HG03571 (cell line): ENCODE results near the gene HOXA7.

Experiments used
- ATAC-seq: cut with Tn5 transposase; IDR thresholded peaks from one replicate; pipeline ENCODE4 v1.9.1; 2021; ENCODE audit not compliant: unreplicated experiment

Gene HOXA7

DNA sequence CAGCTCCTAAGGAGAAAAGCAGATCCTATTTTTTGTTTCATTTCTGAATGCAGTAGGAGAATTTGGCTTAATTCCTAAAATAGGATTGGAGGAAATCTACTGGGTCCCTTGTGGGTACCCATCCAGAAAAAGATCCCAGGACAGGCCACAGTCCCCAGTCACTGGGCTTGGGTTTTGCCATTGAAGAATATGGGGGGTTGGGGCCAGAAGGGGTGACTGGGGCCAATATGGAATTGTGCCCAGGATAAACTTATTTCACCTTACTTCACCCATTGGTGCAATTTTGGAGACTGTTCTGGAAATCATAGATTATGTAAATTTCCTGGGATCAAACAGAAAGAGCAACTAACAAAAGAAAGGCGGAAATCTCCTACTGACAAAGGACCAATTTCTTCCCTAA lies 18.0 kb downstream of the HOXA7 start:
- ATAC-seq = no peak

DNA sequence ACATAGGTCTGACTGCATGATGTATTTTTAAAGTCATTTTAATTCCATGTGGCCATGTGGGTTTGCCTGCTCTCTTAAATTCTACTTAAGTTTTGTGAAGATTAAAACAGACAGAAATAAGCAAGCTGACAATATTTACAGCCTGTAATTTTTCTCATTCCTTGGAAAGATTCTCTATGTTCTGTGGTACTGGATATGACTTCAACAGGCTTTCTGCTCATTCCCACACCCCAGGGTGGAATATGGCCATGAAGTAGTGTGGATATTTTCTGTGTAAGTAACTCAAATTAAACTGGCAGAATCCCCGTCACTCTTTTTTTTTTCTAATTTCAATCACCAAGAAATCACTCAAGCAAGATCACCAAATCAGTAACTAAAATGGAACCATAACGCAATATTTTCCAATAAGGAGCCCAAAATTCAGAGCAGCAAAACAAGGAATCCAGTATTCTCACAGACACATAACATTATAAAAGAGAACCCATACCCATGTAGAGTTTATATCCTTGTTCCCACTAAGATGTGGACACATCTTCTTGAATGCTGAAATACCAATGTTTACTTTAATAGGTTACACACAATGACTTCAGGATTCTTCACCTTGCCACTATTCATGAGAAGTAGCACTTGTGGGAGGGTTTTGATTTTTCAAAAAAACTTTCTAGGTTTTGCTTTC lies 18.7 kb downstream of the HOXA7 start:
- ATAC-seq = no peak

DNA sequence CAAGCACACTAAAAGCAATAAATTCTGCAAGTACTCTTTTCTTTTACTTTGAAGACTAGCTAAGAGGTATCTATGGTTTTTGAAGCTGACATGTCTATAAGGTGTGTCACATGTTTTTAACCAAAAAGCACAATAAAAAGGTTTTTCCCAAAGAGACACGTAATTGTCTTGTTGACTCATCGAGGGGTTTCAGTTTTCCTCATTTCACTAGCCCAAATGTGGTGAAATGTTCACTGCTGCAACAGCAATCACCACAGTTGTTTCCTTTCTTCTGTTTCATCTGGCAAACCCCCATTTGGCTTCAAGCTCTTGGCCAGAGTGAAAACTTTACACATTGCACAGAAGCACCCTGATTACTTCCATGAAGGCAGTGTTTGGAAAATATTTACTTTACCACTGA lies 22.1 kb downstream of the HOXA7 start:
- no peak for ATAC-seq

GRCh38 chr7:27133409-27134231 lies 22.9 kb downstream of the HOXA7 start:
- no peak for ATAC-seq

GRCh38 chr7:27132978-27133377 lies 23.5 kb downstream of the HOXA7 start:
- no peak for ATAC-seq

GRCh38 chr7:27132214-27132613 lies 24.3 kb downstream of the HOXA7 start:
- no peak for ATAC-seq

DNA sequence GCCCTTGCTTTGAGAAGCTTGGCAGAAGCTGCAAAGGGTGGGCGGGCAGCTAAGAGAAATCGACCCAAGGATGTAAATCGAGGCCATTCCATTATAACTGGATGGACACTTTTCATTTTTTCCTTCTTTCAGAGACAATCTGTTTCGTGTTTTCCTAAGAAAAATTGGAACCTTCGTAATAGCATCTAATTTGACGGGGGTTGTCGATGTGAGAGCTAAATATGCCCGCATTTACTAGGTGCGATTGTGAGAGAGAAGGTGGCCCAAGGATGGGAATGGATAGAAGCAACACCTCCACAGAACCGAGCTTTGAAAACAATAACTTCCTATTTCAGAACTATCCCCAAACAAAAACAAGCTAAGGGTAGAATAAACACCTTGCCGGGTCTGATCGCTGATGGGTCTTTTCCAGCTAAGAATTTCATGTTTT lies 25.1 kb downstream of the HOXA7 start:
- no peak for ATAC-seq

DNA sequence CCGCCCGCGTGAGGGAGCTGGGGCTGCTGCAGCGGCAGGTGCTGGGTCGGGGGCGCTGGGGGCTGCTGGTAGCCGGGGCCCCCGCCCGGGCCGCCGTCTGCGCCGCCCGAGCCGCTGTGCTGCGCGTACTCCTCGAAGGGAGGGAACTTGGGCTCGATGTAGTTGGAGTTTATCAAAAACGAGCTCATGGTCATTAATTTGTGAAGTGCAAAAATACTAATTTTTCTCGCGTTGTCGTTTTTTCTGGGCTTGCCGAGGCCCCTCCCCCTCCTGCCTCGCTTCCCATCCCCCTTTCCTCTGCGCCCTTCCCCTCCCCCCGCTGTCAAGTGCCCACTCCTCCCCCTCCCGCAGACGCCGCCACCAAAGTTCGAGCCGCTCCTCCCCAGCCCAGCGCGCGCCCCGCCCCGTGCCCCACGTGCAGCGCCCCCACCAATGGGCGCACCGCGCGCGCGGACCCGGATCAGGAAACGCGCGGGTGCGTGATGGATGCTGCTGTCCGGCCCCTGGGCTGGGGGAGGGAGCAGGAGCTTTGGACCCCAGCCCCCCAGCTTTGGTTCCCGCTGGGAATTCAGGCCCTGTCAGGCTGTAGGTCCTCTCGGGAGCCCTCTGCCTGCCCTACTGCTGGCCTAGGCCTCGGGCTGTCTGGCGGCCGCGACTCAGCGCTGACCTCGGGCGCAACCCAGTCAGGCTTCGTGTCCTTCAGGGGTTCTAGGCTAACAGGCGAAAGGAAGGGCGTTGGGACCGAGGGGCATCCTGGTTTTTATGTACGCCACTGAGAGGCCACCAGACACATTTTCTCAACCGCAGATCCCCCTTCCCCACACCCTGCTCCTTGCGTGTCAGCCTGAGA lies 25.7 kb downstream of the HOXA7 start, which contains the start of gene HOXA4:
HOXA4 (minus strand) TSS at position 218 of the 850 bp plus-strand sequence; CDS start at position 194, 24 bp downstream.
- no peak for ATAC-seq

DNA sequence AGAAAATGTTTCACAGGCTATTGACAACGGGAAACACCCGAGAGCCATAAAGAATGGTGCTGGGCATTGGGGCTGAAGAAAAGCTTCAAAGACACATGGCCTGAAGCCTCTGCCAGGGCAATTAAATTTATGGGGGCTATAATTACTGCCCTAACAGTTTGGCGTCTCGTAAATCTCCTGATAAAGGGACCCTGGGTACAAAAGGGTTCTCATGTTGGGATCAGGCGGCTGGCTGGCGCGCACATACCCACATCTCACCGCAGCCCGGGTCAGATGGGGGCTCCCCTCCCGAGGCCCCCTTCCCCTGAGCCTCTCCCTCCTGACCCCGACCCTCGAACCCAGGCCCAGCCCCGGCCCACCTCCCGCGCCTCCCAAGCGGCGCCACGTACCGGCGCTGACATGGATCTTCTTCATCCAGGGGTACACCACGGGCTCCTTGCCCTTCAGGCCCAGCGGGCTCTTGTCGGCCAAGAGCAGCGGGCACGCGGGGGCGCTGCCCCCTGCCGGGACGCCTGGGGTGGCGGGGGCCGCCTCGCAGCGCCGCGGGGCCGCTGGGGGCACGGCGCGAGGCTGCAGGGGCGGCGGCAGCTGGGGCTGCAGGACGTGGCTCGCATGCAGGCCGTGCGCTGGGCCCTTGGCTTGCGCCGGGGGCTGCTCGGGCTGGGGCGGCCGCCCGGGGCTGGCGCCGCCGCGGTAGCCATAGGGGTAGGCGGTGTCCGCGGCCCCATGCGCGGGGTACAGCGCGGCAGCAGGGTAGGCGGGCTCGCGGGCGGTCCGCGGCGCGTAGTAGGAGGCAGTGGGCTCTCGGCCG lies 26.5 kb downstream of the HOXA7 start:
- ATAC-seq = no peak

- no peak for ATAC-seq
Measured at GRCh38 chr7:27128776-27129728, 27.4 kb downstream of the HOXA7 start.

- ATAC-seq = no peak
Measured at GRCh38 chr7:27128034-27128433, 28.4 kb downstream of the HOXA7 start.

DNA sequence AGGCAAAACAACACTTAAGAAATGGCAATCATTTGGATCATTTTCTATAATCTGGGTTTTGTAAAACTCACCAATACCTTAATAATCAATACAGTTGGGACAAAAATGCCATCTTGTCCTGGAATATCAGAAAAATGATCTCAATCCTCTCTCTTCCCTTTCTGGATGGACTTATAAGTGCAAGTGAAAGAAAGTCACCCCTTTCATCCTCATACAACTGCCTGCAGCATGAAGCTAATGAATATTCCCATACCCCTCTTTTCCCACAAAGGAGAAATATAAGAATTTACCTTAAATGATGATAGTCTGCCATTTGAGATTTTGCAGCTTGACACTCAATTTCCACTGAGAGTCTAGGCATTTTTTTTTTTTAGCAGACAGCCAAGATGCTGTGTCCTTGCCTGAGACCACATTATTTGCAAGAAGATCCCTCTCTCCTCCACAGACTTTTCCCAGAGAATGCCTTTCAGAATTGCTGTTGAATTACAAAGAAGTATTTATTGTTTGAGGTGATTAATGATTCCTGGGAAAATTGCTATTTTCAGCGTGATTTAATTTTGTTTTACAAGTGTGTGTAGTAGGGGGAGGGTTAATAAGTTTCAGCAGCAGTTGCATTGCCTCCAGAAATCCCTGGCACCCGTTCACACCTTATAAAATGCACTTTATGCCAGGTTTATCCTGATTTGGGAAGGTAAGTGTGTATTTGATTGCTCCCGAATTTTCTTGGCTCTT lies 29.7 kb downstream of the HOXA7 start:
- ATAC-seq = no peak

- ATAC-seq = no peak
Measured at GRCh38 chr7:27125986-27126394, 30.5 kb downstream of the HOXA7 start.

DNA sequence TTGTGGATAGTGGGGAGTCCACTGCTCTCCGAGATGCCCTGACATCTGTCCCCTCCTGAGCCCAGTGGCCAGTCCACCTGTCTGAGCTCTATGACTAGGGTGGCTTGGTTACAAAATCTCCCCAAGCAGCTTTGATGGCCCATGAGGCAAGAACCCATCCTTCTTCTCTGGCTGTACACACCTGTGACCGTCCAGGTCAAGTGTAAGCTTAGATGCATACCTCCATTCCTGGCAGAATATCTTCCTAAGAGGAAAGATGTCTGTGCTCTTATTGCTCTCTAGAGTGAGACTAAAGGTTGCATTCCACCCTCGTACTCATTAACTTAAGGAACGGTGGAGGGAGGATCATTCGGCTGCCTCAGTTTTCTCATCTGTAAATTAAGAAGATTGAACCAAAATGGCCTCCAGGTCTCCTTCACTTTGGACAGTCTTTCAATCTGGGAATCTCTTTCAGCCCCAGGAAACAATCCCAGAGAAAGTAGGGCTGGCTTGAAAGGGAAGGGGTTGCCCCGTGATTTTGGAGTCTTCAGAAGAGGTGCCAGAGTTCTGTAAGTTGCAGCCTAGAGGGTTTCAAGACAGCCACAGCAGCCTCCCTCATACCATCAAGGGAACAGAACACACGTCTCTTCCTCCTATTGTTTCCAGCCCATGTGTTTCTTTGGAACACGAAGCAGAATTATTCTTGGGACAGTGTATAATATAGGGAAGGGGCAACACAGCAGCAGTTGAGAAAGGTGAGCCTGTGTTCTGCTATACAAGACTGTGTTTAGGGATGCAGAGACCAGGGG lies 31.4 kb downstream of the HOXA7 start:
- no peak for ATAC-seq

GRCh38 chr7:27124096-27124901 lies 32.2 kb downstream of the HOXA7 start:
- no peak for ATAC-seq

- ATAC-seq = no peak
Measured at GRCh38 chr7:27123477-27124053, 32.9 kb downstream of the HOXA7 start.

GRCh38 chr7:27123007-27123476 lies 33.4 kb downstream of the HOXA7 start:
- no peak for ATAC-seq
